Measurements from ENCODE around the gene DIP2C.

Gene DIP2C

GRCh38 chr10:343231-344220 is 345.9 kb downstream of the DIP2C start:
- TF ChIP-seq CTCF (IDR thresholded peaks at IDR 0.05; ENCODE audit: control insufficient read depth, extremely low read depth, insufficient read depth), result no peak
- H3K4me3 ChIP-seq (ENCODE audit: low read depth, low read length), result no peak overlapping the region
- no peak for DNase-seq (ENCODE audit: low read depth)

- no peak overlapping the region for H3K4me3 ChIP-seq (ENCODE audit: low read depth, low read length)
- no peak for TF ChIP-seq CTCF (IDR thresholded peaks at IDR 0.05; ENCODE audit: control insufficient read depth, extremely low read depth, insufficient read depth)
- DNase-seq (ENCODE audit: low read depth), result no peak
These were observed 348.3 kb downstream of the DIP2C start for GRCh38 chr10:341081-341740.

DNA sequence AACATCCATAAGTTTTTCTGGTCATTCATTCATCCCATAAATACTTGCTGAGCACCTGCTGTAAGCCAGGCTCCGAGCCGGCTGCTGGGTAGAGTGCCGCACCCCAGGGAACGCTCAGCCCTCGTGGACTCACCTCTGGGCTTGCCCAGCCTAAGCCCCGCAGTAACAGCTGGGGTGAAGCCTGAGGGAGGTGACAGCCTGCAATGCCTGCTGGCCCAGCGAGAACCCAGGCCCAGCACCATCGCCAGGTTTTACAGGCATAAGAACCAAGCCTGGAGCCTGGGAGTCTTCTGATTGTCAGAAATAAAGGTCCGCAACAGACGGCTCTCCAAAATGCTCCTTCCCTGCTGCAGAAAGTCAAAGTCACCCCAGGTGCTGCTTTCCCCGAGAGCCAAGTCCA is 348.8 kb downstream of the DIP2C start:
- TF ChIP-seq CTCF (IDR thresholded peaks at IDR 0.05; ENCODE audit: control insufficient read depth, extremely low read depth, insufficient read depth), result no peak
- no peak for DNase-seq (ENCODE audit: low read depth)
- H3K4me3 ChIP-seq (ENCODE audit: low read depth, low read length), result no peak overlapping the region

DNA sequence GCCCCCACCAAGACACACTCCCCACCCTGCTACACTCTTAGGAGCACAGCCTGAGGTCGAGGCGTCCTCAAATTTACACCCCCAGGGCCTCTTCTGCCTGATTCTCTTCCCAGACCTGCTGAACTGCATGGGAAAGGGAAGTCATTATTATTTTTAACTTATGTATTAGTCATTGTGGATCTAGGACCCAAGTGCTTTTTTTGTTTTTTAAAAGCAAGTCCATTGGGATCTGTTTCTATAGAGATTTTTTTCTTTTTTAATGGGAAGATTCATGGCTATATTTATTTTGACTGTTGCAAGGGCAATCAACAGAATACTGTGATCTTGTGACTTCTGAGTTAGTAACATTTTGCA is 350.5 kb downstream of the DIP2C start:
- TF ChIP-seq CTCF (IDR thresholded peaks at IDR 0.05; ENCODE audit: control insufficient read depth, extremely low read depth, insufficient read depth), result no peak
- no peak overlapping the region for H3K4me3 ChIP-seq (ENCODE audit: low read depth, low read length)

GRCh38 chr10:338171-339037 is 351.1 kb downstream of the DIP2C start:
- no peak for DNase-seq (ENCODE audit: low read depth)
- TF ChIP-seq CTCF (IDR thresholded peaks at IDR 0.05; ENCODE audit: control insufficient read depth, extremely low read depth, insufficient read depth), result no peak
- H3K4me3 ChIP-seq (ENCODE audit: low read depth, low read length), result no peak overlapping the region

More for the DNA sequence above, 350.5 kb downstream of the DIP2C start:
- no peak for DNase-seq (ENCODE audit: low read depth)

DNA sequence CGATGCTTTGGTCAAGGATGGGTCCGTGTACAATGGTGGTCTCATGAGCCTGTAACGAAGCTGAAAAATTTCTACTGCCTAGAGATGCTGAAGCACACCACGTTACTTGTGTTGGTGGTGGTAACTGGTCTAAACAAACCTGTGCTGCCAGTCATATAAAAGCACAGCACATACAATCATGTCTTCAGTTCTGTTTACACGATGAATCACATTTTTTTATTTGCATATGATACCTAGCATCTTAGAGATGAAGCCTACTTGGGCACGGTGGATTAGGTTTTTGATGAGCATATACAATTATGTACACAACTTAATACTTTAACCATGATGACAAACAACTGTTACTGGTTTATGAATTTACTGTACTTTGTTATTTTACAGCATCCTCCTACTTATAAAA is 353.2 kb downstream of the DIP2C start:
- no peak for TF ChIP-seq CTCF (IDR thresholded peaks at IDR 0.05; ENCODE audit: control insufficient read depth, extremely low read depth, insufficient read depth)
- no peak overlapping the region for H3K4me3 ChIP-seq (ENCODE audit: low read depth, low read length)
- DNase-seq (ENCODE audit: low read depth), result peak; percentile 82
